Endothelial cell of hepatic sinusoid (primary cell): ENCODE measurements around the gene GPR34.
"Not testable (repeated sequence)": the region's sequence is repeated elsewhere in the genome, so short reads cannot be mapped to it uniquely, and the experiment has no call there.

Experiments used
- in situ Hi-C: cut with HindIII; loops from 2 replicates; pipeline ENCODE4 v1.10.0; 2017; ENCODE audit warnings: low sequenced_read_pairs

Gene GPR34

DNA sequence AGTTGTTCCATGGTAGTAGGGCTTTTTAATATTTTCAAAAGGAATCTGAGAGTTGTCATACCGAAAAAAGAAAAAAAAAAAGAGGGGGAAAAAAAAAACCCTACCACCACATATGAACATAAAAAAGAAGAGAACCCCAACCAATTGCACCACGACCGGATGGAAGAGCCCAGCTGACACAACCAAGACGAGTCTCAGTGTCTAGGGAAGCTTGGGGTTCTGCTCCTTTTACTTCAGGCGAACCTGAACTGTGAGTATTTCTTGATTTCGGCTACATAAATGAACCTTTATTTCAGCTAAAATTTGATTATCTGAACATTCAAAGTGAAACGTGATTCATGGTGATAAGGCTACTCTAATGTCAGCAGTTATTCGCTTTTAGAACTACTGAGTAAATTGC lies at the start of gene GPR34:
Gene GPR34 (plus strand): TSS at position 139 of the 400 bp plus-strand sequence. CDS start 6,661 bp downstream, outside the sequence.
- in situ Hi-C loops: no loop called here

DNA sequence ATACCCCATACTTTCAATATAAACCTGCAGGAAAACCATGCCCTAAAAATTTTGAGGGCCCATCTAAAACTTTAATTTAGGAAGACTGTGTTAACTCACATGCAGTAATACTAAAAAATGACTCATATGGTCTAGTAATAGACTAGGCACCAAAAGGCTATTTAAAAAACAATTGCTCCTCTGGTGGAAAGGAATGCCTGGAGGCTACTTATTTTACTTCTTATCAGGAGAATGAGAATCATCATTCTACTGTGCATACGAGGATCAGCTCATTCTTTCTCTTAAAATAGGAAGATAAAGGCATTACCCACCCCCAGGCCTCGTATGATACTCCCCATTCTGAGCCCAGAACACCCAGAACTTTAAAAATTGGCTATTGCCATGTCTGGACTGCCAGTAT lies 42.6 kb upstream of the GPR34 start:
- in situ Hi-C loops: not testable (repeated sequence)

- in situ Hi-C loops: no loop called here
These were observed 35.6 kb upstream of the GPR34 start for GRCh38 chrX:41653125-41653524.

DNA sequence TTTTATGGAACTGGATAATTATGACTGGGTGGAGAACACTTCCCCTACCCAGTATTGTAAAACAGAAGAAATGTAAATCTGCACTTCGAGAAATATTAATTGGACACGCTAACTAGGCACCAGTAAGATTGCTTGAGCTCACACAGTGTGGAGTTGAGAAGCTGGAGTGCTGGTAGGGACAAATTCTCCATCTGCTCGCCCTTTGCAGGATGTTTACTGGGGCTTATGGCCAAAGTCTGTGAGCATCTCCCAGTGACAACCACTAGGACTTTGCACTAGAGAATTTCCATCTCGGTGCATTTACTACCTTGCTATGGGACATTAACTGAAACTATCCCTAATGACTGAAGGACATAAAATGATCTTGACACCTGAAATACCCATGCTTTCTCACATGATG lies 33.7 kb upstream of the GPR34 start:
- in situ Hi-C loops: no loop called here

DNA sequence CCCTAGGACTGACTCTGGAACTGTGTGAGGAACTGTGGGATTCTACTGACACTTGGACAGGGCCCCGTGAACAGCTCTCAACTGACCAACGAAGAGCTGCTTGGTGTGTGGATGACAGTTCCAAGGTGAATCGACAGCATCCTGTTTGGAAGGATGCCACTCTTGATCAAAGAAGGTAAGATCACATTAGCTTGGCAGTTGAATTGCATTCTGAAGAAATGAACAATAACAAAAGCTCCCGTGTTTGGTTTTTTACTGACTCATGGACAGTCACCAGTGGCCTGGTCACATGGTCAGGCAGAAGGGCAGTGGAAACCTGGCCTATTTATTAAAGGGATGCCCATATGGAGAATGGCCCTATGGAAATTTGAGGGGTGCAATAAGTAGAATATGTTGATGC lies 33.1 kb upstream of the GPR34 start:
- in situ Hi-C loops: no loop called here

DNA sequence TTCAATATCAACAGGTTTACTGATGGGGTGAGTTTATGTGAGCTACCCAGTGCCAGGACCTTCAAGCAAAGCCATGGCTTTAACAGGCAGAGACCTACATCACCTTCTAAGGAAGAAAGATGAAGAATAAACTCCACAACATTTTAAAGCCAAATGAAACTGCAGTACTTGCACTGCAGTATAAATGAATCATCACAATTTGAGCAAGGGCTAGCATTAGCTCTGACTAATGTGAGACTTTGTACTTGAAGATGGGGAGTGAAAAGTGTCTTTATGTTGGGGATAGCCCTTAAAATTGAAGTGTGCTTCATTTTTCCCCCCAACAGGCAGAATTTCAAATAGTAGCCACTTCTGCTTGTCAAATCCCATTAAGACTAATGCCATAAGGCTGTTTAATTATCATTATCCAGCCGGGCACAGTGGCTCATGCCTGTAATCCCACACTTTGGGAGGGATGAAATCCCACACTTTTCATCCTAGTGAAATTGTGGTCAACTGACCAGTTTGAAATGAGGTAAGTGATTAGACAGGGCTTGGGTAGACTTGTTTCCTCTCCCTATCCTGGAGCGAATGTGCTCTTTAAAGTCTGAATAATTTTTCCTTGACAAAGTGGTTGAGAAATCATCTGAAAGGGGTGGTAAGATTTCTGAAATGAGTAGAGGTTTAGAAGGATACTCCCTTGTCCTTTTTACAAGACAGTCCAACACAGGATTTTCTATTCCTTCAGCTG lies 27.2 kb upstream of the GPR34 start:
- in situ Hi-C loops: no loop called here

- in situ Hi-C loops: no loop called here
These were observed 24.3 kb upstream of the GPR34 start for GRCh38 chrX:41664375-41664901.

- in situ Hi-C loops: no loop called here
These were observed 23.9 kb upstream of the GPR34 start for GRCh38 chrX:41664908-41665307.

- in situ Hi-C loops: no loop called here
These were observed 23.1 kb upstream of the GPR34 start for GRCh38 chrX:41665686-41666085.

DNA sequence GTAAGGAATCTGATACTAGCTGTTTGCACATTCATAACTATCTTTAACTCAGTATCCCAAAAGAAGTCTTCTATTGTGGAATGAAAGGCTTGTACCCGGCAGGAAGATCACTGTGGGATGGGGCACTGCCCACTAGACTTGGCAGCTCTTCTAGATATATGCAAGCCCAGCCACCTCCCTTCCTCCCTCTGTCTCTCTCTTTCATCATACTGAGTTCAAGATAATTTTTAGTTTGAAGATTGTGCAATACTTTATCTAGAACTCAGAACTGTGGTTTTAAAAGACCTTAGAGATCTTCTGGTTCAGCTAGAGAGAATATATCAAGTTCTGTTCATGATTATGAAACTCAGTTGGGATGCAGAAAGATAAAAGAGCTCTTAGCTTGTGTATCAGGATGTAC lies 22.5 kb upstream of the GPR34 start:
- in situ Hi-C loops: no loop called here

DNA sequence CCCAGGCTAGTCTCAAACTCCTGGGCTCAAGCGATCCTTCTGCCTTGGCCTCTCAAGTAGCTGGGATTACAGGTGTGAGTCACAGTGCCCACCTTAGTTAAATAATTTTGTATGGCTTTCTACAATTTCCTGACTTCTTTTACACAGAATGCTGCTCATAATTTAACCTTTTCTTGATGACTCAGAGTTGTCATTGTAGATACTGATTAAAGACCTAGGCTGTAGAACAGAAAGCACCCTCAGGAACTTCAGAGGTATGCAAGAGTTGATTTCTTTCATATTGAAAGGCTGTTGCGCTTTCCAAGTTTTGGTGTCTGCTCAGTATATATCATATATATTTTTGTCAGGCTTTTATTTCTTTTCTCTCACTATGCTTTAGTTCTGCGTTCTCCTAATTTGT lies 21.1 kb upstream of the GPR34 start:
- in situ Hi-C loops: no loop called here

- in situ Hi-C loops: no loop called here
These were observed 18.7 kb upstream of the GPR34 start for GRCh38 chrX:41670112-41670511.

GRCh38 chrX:41671082-41671481 lies 17.7 kb upstream of the GPR34 start:
- in situ Hi-C loops: no loop called here

- in situ Hi-C loops: no loop called here
These were observed 16.1 kb upstream of the GPR34 start for GRCh38 chrX:41672643-41673042.

DNA sequence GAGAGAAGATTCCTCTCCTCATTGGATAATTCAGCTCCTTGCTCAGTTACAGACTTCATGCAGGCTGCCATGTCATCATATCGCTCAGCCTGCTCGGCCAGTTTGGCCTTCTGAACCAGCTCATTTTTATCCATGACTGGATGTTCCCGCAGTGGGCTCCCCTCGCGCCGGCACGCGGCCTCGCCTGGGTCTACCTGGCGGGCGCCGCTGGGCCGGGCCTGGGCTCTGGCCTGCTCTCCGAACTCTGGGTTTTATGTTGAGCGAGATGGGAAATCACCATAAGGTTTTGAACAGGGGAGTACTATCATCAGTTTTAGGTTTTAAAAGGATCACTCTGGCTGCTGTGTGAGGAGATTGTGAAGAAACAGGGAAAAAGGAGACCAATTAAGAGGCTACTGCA lies 12.4 kb upstream of the GPR34 start:
- in situ Hi-C loops: not testable (repeated sequence)

DNA sequence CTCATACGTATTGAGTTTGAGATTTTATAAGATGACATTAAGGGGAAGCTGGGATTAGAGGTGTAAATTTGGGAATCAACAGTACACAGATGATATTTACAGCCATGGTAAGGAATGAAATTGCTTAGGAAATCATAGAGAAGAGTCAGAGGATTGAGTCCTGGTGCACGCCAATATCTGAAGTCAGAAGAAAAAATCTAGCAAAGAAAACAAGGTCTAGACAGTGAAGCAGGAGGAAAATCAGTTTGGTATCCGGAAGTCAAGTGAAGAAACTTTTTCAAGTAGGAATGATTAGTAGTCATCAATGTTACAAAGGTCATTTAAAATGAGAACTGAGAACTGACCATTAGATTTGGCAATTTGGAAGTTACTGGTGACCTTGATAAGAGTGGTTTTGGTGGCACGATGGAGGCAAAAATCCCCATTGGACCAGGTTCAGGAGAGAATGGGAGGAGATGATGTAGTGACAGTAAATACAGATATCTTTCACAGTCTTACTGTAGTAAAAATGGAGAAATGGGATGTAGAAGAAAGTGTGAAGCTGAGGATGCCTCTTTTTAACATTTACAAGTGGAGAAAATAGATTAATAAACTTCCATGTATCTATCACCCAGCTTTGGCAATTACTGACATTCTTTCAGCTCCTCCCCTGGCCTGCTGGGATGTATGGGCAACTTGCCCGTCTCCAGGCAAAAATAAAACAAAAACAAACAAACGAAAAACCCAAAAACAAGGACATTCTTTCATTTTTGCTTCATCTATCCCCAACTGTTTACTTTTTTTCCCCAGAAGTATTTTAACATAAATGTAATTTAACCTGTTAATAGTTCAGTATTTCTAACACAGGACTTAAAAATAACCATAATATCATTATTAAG lies 11.4 kb upstream of the GPR34 start:
- in situ Hi-C loops: no loop called here

GRCh38 chrX:41684138-41684537 lies 4.6 kb upstream of the GPR34 start:
- in situ Hi-C loops: no loop called here

GRCh38 chrX:41684940-41685339 lies 3.8 kb upstream of the GPR34 start:
- in situ Hi-C loops: no loop called here

DNA sequence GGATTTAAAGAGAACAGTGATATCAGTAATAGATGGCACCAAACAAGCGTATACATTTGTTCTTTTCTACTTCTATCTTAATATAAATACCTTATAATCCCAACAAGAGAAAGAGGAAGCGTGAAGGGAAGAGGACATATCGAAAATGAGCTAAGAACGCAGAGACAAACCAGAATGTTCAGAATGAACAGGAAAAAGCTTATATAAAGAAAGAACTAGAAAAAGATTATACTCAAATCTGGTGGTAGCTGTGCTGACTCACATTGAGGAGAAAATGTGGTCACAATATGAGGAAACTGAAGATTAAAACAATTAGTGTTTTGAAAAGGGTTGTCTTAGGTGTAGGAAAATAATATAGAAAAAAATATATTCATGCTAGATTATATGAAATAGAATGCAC lies 2.0 kb upstream of the GPR34 start:
- in situ Hi-C loops: no loop called here

DNA sequence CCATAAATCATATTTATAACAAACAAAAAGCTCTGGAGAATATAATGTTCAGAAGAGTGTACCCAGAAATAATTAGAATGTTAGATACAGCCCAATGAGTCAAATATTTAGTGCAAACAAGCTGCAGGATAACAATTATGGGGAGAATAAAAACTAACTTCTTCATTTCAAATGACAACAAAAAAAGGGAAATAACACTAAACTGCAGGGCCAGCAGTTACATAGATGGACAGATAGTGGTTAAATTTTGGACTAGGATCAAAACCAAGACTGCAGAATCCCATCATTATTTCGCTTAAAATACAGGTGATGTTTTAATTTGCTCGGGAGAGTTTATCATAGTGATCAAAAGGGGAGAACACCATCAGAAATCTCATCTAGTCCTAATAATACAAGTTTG lies 617 bp upstream of the GPR34 start:
- in situ Hi-C loops: no loop called here

- in situ Hi-C loops: no loop called here
These were observed 938 bp downstream of the GPR34 start for GRCh38 chrX:41689711-41690110.

DNA sequence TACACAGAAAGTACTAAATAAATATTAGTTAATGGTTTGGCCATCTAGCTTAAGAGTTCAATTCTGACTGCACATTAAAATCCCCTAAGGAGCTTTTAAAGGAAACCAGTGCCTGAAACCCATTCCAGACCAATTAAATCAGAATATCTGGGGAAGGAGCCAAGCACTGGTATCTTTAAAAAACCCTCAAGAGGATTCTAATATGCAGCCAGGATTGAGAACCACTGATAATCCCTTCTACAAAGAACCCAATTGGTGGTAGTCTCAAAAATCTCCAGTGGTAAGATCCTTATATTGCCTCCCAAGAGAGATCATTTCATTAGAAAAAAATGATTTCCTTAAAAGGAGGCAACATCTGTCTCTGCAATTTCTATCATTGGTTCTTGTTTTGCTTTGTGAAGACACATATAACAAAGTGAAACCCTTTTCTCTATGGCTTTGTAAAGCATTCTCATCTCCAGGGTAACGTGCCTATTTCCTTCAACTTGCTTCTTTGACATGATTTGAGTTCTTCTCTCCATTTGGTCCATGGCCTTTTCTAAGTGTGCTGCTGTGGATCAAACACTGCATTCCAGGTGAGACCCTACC lies 3.5 kb downstream of the GPR34 start:
- in situ Hi-C loops: no loop called here
